IgD-negative memory B cell (primary cell): ENCODE measurements around the gene OCEL1. TPM values are rescaled to one million over a fixed set of nuclear protein-coding genes. Genes with fewer than 3 reads are reported as not detected.

Experiments
- polyA plus RNA-seq: library from polyadenylated mRNA; unstranded; fragments of 300-500 nt; fragmentation: Illumina TruSeq; gene quantifications from one replicate; pipeline ENCODE4 v1.2.3, GENCODE V29; 2021

Gene OCEL1
- polyA plus RNA-seq, 1 donor from 2014 or later: 46.0 TPM

Other genes with a start within 250 kb of the OCEL1 start
- gene CPAMD8, start 199.4 kb upstream of the OCEL1 start, polyA plus RNA-seq: 5.1 TPM
- gene HAUS8, start 150.8 kb upstream of the OCEL1 start, polyA plus RNA-seq: 11.4 TPM
- gene MYO9B, start 150.4 kb upstream of the OCEL1 start, polyA plus RNA-seq: 26.9 TPM
- gene USE1, start 10.9 kb upstream of the OCEL1 start, polyA plus RNA-seq: 52.5 TPM
- gene NR2F6, start 19.7 kb downstream of the OCEL1 start, polyA plus RNA-seq: 1.3 TPM
- not detected for gene USHBP1, start 38.5 kb downstream of the OCEL1 start, polyA plus RNA-seq
- gene BABAM1, start 41.2 kb downstream of the OCEL1 start, polyA plus RNA-seq: 115 TPM
- 6.1 TPM for gene ANKLE1, start 55.7 kb downstream of the OCEL1 start, polyA plus RNA-seq
- 8.5 TPM for gene ABHD8, start 77.2 kb downstream of the OCEL1 start, polyA plus RNA-seq
- 218 TPM for gene MRPL34, start 79.6 kb downstream of the OCEL1 start, polyA plus RNA-seq
- gene DDA1, start 83.3 kb downstream of the OCEL1 start, polyA plus RNA-seq: 38.6 TPM
- not detected for gene ANO8, start 108.6 kb downstream of the OCEL1 start, polyA plus RNA-seq
- gene GTPBP3, start 111.3 kb downstream of the OCEL1 start, polyA plus RNA-seq: 11.1 TPM
- gene PLVAP, start 151.1 kb downstream of the OCEL1 start, polyA plus RNA-seq: not detected
- not detected for gene CCDC194, start 168.0 kb downstream of the OCEL1 start, polyA plus RNA-seq
- gene BST2, start 179.4 kb downstream of the OCEL1 start, polyA plus RNA-seq: 162 TPM
- gene MVB12A, start 193.8 kb downstream of the OCEL1 start, polyA plus RNA-seq: 22.2 TPM
- not detected for gene TMEM221, start 222.4 kb downstream of the OCEL1 start, polyA plus RNA-seq
- not detected for gene NXNL1, start 234.7 kb downstream of the OCEL1 start, polyA plus RNA-seq
- 4.5 TPM for gene SLC27A1, start 244.3 kb downstream of the OCEL1 start, polyA plus RNA-seq